ENCODE measurements around the gene NTSR1. TPM values are rescaled to one million over a fixed set of nuclear protein-coding genes. Genes with fewer than 3 reads are reported as not detected.

The NTSR1 gene
- total RNA-seq, result not detected in 2 replicates
- long read RNA-seq, result 0 reads

GRCh38 chr20:62708591-62709536 lies at the start of gene NTSR1:
Gene NTSR1, plus strand, starts transcription at chr20:62708836. Its CDS starts 372 bp downstream, at chr20:62709208.
- no peak for TF ChIP-seq CTCF (conservative IDR thresholded peaks at IDR 0.05)
- DNase-seq (ENCODE audit: low read depth, low spot score), result no peak
- Mint-ChIP-seq H3K4me1 (no peaks in the 10 kb centered on the region), H3K9me3 (no peaks in the 10 kb centered on the region), H3K4me3 (no peak within 1 kb of the TSS), H3K27me3 (ENCODE audit: low read depth) (peaks cover 65% of the 10 kb centered on the region), H3K36me3 (ENCODE audit: low read depth) (no peaks in the 10 kb centered on the region), H3K27ac (ENCODE audit: unreplicated experiment) (no peak within 1 kb of the TSS)

- Mint-ChIP-seq H3K9me3 (no peaks in the 10 kb centered on the region), H3K4me1 (peaks cover 17% of the 10 kb centered on the region), H3K27ac (ENCODE audit: unreplicated experiment) (peak overlapping the region; percentile 57), H3K36me3 (ENCODE audit: low read depth) (no peaks in the 10 kb centered on the region), H3K4me3 (no peak overlapping the region), H3K27me3 (ENCODE audit: low read depth) (no peaks in the 10 kb centered on the region)
- no peak for TF ChIP-seq CTCF (conservative IDR thresholded peaks at IDR 0.05)
- no peak for DNase-seq (ENCODE audit: low read depth, low spot score)
Measured at GRCh38 chr20:62659488-62660239, 49.0 kb upstream of the NTSR1 start.

- Mint-ChIP-seq H3K27ac (ENCODE audit: unreplicated experiment) (no peak overlapping the region), H3K4me3 (no peak overlapping the region), H3K9me3 (no peaks in the 10 kb centered on the region), H3K4me1 (peaks cover 17% of the 10 kb centered on the region), H3K27me3 (ENCODE audit: low read depth) (no peaks in the 10 kb centered on the region), H3K36me3 (ENCODE audit: low read depth) (no peaks in the 10 kb centered on the region)
- DNase-seq (ENCODE audit: low read depth, low spot score), result no peak
- TF ChIP-seq CTCF (conservative IDR thresholded peaks at IDR 0.05), result no peak
Measured at GRCh38 chr20:62660240-62660615, 48.4 kb upstream of the NTSR1 start.

- DNase-seq (ENCODE audit: low read depth, low spot score), result no peak
Measured at GRCh38 chr20:62660768-62661167, 47.9 kb upstream of the NTSR1 start.

More at GRCh38 chr20:62660768-62661167, 47.9 kb upstream of the NTSR1 start:
- H3K4me1 Mint-ChIP-seq, result peaks cover 17% of the 10 kb centered on the region
- H3K27me3 Mint-ChIP-seq (ENCODE audit: low read depth), result no peaks in the 10 kb centered on the region
- H3K9me3 Mint-ChIP-seq, result no peaks in the 10 kb centered on the region
- H3K36me3 Mint-ChIP-seq (ENCODE audit: low read depth), result no peaks in the 10 kb centered on the region
- no peak overlapping the region for H3K4me3 Mint-ChIP-seq
- TF ChIP-seq CTCF (conservative IDR thresholded peaks at IDR 0.05), result no peak
- no peak overlapping the region for H3K27ac Mint-ChIP-seq (ENCODE audit: unreplicated experiment)
